Activated CD4-positive, CD25-positive, alpha-beta regulatory T cell treated with anti-CD3 and anti-CD28 coated beads, Interleukin-2, amount 50 U/mL, for 72 hours (primary cell): ENCODE data around the gene HTRA3.
"Not testable (repeated sequence)": the region's sequence is repeated elsewhere in the genome, so short reads cannot be mapped to it uniquely, and the experiment has no call there.

Source experiments
- DNase-seq: peaks from one replicate; pipeline ENCODE4 v3.0.0; 2021

Gene HTRA3

DNA sequence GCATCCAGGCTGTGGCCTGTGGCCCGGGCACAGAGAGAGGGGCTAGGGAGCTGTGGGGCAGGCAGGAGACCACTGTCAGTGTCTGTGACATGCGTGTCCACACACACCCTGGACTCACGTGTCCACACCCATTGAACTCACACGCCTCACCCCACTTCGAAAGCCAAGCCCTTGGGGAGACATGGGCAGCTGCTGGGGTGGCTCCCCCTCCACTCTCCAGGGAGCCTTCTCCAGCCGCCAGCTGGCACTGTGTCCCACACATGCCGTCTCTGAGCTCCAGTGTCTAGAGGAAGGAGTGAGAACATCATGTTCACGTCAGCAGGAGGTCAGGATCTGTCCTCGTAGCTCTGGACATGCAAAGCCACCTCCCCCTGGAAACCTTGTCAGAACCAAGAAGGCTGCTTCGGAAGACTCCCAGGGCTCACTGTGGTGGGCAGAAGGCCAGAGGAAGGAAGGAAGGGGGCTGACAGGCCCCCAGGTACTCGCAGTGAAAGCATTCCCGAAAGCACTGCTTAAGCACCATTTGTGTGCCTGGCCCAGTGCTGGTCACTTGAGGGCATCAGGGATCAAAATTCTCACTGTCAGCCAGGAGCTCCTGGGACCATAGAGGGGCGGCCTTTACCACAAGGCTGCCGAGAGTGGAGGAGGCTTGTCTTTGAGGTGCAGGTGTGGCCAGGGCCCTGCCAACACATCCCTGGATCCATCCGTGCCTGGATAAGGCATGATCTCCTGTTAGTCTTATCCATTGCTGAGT is 61.4 kb downstream of the HTRA3 start:
- DNase-seq = peak; percentile 9

DNA sequence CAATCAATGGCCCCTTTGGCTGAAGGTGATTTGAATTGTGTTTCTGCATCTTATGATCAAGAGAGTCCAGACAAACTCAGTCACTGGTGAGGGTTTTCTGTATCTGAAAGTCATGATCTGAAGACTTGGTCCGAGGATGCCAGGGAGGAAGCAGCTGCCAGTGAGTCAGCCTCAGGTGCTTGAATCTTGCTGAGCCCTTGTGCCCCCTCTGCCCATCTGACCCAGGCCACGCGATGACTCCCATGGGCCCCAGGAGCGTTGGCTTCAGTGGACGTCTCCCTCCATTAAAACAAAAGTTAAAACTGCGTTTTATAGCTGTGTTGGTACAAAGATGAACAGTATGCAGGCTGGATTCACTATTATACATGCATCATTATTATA is 62.0 kb downstream of the HTRA3 start:
- DNase-seq = no peak

DNA sequence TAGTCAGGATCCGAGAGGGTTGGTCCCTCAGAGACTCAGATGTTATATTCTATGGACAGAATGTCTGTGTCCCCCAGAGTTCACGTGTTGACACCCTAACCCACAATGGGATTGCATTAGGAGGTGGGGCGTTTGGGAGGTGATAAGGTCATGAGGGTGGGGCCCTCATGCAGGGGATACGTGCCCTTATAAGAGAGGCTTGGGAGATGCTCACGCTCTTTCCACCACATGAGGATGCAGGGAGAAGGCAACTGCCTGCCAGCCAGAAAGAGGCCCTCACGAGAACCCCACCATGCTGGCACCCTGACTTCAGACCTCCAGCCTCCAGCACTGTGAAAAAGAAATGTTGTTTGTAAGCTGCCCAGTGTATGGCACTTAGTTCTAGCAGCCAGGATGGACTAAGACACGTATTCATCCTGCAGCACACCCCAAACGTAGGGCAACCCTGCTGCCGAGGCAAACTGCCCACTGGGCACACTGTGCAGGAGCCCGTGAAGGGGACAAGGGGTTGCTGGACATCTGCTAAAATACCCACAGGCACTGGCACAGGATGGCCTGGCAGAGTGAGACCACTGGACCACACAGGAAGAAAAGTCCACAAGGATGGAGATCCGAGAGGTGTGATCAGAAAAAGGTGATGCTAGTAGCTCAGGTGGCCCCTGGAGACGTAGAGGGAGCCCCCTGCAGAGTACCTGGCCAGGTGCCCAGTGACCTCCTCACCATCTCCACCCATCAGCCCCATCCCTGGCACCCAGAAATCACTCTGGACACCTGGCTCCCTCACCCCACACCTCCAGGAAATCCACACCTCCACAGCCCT is 62.7 kb downstream of the HTRA3 start:
- DNase-seq = peak; percentile 7

DNA sequence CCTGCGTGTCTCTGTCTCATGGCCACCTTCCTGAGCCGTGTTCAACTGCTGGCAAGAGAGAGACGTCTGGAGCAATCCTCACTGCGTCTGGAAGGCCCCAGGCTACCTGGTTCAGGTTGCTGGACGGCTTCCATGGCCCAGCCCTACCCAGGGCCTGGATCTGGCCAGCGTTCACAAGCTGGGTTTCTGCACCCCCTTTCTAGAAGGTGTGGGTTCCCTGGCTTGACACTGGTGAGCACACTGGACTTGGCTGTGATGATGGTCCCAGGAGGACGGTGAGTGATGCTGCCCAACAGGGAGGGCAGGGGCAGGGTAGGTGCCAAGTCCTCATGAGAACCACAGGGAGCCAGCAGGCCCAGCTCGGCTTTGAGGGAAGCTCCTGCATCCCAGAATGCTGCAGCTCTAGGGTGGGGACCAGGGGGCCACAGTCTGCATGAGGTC is 63.4 kb downstream of the HTRA3 start:
- DNase-seq = peak; percentile 11

DNA sequence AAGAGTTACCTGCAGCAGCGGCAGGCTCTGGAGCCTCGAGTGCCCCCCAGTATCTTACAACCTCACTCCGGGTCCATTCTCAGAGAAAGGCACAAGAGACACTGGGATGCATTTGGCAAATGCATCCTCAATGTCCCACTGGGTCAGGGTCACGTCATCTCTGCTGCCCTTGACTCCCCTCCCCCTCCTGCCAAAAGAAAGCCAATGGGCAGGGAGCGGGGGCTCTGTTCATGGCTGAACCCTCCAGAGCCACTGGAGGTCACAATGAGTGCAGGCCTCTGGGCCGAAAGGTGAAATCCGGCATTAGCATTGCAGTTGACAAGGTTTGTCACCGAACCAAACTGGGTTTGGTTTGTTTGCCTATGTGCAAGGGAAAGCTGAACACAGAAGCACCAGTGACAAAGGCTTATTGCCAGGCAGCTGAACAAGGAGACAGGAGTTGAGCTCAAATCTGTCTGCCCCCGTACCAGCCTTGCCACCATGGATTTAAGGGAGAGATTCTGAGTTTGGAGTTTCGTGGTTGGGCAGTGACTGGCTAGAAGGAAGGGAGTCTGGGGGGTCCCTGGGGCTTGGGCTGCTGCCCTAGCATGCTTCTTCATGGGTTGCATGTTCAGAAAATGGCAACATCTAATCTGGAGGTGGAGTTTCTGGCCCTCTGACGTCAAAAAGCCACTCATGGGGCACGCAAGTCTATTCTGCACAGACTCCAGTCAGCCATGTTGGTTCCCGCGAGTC is 64.3 kb downstream of the HTRA3 start:
- DNase-seq = no peak

DNA sequence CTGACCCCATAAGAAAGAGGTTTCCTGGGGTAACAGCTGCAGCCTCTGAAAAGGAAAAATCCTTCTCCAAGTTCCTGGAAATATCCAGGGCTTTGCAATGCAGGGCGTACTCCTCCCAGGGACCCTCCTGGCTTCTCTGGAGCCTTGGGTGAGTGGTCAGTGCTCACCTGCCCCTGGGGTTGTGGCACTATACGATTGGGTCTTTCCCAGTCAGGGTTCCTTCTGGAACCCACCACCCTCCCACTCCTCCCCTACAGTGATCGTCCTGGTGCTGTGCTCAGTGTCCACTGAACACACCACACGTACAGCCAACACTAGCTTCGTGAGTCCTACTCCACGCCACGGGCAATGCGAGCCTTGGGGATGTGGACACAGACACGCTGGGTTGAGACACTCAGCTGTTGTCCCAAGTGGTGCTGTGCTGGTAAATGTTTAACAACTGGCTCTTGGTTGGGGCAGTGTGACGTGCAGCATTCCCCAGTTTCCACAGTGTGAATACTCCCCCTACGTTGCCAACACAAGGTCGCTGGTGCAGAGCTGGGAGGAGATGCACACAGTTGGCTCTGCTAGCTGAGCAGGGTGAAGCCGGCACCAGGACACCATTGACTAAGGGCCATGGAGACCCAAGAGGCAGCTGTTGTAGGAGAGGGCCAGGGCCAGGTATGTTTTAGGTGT is 65.4 kb downstream of the HTRA3 start:
- DNase-seq = no peak

DNA sequence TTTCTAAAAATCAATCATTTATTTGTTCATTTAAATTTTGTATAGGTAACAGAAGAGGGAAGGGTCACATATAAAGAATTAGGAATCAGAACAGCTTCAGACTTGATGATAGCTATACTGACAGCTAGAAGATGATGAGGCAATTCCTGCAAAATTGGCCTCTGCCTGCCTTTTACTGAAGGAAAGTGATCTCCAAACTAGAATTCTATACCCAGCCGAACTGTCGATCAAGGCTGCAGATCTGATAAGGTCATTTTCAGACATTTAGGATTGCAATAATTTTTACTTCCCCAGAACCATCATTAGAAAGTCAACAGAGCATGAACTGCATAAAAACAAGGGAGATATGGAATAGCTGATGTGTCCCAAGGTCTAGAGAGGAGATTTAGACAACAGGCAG is 66.3 kb downstream of the HTRA3 start:
- no peak for DNase-seq

DNA sequence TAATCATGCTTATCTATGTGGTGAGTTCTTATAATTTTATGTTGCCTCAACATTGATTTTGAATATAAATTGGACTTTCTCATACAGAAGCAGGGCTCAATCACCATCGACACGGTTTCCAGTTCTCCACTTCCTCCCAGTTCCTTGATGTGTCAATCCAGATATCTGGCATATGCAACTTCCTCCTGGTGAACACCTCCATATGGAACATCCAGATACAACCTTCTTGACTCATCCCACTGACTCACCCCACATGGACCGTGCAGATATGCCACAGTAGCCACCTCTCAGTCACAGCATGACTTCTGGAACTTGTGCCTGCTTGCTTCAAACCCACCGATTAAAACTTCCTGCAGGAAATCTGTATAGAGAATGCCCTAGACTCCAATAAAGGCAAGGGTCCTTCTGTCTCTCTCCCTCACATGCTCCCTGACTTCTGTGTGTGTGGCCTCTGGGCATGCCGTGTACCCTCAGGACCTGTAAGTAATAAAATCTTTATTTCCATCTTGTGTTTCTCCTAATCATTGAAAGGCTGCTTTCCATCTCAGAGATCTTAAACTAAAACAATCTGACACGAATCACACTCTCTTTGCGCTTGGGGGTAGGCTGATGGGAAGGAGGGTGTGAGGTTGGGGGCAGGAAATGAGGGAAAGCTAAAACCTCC is 67.0 kb downstream of the HTRA3 start:
- DNase-seq = no peak

DNA sequence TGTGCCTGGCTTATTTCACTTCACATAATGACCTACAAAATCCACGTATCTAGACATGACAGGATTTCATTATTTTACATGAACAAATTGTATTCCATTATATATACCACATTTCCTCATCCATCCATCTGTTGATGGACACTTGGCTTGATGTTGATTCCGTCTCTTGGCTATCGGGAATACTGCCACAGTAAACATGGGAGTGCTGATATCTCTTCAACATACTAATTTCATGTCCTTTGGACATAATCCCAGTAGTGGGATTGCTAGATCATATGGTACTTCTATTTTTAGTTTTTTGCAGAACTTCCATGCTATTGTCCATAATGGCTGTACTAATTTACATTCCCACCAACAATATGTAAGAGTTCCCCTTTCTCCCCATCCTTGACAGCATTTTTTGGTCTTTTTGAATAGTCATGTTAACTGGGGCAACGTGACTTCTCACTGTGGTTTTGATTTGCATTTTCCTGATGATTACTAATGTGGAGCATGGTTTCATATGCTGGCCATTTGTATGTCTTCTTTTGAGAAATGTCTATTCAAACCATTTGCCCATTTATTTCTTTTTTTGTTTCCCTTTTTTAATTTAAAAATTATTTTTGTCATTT is 68.9 kb downstream of the HTRA3 start:
- DNase-seq = no peak

DNA sequence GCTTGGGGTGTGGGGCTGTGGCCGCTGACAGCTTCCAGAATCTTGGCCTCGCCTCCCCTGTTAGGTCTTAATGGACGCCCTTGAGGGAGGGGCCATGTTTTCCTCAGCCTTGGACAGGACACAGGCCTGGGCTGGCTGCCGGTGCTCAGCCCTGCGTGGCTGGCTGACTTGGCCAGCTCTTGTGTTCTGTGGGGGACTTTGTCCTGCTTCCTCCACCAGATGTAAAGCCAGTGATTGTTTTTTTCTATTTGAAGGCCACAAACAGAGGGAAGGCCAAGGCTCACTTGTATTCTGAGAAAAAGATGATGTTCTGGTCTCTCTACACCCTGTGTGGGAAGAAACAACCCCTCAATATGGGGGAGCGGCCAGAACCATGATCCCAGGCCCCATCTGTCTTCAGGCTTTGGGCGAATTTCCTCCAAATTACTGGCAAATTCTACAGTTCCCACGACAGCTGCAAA is 71.3 kb downstream of the HTRA3 start:
- no peak for DNase-seq

DNA sequence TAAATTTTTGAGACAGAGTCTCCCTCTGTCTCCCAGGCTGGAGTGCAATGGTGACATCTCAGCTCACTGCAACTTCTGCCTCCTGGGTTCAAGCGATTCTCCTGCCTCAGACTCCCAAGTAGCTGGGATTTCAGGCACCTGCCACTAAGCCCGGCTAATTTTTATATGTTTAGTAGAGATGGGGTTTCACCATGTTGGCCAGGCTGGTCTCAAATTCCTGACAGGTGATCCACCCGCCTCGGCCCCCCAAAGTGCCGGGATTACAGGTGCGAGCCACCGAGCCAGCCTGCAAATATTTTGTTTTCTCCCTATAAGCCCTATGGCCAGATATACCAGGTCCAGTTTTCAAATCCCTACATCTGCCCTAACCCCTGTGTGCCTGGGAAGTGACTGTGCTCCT is 71.7 kb downstream of the HTRA3 start:
- DNase-seq = not testable (repeated sequence)

DNA sequence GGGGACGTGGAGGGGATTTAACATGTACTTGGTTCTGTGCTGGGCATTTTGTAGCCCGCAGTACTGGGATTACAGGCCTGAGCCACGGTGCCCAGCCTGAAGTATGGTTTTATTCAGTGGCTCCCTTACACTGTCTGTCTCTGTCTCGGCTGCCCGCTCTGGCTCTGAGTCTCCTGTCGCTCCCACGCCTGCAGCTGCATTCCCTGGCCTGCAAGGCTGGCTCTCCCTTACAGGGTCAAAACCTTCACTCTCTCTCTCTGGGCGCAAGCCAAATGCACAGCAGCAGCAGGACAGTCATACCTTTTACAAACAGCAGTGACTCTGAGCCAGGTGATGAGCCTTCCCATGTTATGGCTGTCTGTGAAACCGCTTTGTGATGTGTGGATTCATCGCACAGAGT is 72.1 kb downstream of the HTRA3 start:
- DNase-seq = no peak

DNA sequence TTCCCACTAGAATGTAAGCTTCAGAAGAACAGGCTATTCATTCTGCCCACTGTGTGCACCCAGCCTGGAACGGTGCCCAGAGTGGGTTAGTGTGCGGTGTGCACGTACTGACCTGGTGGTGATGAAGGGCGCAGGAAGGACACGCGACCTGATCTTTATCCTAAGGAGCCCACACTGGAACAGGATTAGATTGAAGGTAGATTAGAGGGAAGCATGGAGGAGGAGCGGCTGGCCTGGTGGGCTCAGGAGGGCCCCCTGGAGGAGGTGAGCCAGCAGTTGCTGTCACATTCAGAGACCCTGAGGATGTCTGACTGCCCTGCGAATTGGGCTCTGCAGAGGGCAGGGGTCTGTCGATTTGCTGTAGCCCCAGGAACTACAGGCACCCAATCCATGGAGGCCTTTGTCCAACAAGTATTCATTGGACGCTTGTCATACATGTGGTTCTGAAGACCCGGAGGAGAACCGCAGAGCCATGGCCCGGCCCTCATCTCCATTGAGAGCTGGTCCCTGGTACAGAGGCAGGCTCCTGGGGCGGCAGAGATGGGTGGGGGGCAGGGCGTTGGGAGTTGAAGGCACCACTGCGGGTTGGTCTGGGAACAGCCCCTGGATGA is 73.2 kb downstream of the HTRA3 start:
- no peak for DNase-seq

DNA sequence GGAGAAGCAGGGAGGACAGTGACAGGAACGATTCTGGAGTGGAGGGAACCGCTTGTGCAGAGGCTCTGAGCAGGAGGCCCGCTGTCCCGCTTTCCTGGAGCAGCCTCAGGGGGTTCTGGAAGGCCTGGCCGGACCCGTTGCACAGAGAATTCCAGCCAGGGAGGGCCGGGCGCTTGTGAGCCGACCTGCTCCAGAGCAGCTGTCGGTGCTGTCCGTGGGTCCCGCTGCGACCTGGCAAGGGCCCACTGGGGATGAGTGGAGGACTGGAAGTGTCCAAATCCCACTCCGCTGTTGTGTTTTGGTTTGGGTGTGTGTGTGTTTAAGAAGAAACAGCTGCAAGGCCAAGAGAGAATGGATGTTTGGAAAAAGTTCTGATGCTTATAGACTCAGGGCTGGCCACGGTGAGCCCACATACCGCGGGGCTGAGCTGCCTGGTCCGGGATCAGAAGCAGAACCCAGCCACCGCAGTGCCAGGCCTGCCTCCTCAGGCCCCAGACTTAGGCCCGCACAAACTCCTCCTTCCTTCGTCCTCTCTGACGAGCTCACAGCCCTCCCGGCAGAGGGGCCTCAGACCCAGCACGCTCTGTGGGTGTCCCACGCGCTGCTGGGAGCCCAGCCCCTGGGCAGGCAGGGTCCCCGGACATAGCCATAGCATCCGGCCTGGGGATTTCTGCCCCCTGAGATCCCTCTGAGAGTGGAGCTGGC is 73.9 kb downstream of the HTRA3 start:
- no peak for DNase-seq

DNA sequence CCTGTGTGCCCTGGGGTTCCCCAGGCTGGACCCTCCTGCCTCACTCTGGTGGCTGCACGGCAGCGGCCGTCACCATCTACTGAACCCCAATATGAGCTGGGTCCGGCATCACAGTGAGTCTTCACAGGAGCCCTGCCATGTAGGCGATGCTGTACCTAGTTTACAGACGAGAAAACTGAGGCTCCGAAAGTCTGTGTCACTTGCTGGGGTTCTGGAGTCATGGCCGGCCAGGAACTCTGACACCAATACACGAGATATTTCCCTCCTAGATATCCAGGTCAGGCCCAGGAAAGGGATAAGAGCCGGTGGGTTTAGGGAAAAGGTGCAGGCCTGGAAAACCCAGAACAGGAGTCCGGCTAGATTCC is 74.4 kb downstream of the HTRA3 start:
- no peak for DNase-seq

DNA sequence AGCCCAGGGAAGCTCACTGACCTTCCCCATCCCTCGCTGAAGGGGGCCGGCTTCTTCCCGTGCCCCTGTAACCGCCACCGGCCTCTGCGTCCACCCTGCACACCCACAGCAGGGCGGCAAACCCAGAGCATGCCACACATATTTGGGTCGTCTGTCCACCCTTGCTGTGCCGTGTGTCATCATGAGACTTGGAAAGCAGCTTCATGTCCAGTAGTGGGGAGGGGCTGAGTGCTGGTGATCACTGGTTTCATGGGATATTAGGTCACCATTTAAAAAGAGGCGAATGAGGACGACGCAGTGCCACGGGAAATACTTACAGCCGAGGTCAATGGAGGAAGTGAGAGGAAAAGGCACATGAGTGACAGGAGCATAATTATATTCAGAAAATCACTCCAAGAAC is 74.8 kb downstream of the HTRA3 start:
- no peak for DNase-seq

DNA sequence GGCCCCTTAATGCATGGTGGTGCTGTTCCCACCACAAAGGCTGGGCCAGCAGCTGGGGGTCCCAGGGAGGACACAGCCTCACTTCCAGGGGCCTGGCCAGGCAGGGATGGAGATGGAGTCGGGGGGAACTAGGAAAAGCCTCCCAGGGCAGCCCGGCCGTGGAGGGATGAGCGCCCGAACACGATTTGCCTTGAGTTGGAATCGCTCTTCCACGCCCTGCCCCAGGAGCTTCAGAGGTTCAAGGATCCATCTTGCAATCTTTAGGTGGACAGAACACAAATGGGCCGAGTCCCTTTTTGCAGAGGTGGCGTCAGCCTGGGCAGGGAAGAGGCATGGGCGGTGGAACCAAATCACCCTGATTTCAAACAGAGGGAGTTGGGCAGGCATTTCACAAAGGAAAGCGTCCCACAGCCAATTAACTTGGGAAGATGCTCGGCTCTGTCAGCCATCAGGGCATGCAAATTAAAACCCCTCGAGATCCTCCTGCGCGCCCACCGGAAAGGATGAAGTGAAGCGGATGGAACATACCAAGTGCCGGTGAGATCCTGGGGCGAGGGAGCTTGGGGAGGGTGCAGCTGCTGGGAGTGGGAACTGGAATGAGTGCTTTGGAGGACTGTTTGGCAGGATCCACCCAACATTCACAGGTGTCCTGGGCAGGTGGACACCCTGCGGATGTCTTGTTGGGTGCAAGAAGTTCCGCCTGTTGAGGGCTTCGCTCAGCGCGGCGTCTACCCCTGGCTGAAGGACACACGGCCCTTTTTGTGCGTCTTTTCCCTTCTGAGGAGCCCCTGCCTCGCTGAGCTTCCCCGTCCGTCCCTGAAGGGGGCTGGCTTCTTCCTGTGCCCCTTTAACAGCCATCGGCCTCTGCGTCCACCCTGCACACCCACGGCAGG is 75.7 kb downstream of the HTRA3 start:
- no peak for DNase-seq

DNA sequence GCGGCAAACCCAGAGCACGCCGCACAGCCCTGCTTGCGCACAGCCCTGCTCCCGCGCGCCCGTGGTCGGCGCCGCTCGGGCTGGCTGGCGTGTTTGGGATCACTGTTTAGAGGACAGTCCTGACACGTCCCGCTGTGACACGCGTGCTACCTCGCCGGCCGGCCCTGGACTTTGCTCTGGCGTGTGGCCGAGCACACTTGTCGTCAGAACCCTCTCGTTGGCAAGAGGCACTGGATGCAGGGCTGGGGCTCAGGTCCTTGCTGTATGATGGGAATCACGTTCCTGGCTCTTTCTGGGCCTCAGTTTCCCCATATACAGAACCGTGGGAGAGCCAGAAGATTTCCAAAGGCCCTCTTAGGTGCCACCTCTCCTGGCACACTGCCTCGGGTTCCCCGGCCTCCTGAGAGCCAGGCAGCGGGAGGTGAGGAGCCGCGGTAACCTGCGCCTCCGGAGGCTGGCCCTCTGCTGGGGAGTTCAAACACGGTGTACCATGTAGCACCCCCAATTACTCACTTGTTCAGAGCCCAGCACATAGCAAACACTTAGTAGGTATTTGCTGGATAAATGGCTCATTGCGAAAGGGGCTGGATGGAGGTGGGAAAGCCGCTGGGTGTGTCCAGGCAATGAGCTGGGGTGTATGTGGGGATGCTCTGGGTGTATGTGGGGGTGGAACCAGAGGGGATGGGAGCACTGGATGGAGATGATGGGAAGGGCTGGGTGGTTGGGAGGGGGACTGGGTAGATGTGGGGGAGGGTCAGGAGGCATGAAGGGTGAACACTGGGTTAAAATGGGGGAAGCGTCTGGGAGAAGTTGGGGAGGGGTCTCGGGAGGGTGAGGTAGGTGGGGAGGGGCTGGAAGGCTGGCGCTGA is 76.6 kb downstream of the HTRA3 start:
- no peak for DNase-seq
